ENCODE results near the gene SULT1C4.

DNA sequence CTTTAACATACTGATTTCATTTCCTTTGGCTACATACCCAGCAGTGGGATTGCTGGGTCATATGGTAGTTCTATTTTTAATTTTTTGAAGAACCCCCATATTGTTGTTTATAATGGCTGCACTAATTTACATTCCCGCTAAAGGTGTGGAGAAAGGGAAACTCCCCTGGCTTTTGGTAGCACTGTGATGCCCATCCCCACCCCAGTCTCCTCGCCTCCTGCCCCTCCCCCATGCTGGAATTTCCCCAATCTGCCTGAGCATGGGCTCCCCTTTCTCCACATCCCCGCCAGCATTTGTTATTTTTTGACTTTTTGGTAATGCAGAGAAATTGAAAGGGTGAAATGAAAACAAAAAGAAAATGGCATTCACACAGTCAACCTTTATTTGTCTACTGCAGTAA, 30.0 kb upstream of the SULT1C4 start:
- TF ChIP-seq EZH2phosphoT487 (IDR thresholded peaks at IDR 0.05) (no peak), CTCF (IDR thresholded peaks at IDR 0.05) (no peak), EZH2 (IDR thresholded peaks at IDR 0.05) (no peak)
